GM19452 (cell line): Measurements from ENCODE around the gene DPP7.
A peak's percentile ranks its signal among the peaks of the same experiment; 100 is the strongest.

Experiments used
- ATAC-seq: cut with Tn5 transposase; IDR thresholded peaks from one replicate; pipeline ENCODE4 v1.9.1; 2021; ENCODE audit not compliant: unreplicated experiment

DPP7 gene

DNA sequence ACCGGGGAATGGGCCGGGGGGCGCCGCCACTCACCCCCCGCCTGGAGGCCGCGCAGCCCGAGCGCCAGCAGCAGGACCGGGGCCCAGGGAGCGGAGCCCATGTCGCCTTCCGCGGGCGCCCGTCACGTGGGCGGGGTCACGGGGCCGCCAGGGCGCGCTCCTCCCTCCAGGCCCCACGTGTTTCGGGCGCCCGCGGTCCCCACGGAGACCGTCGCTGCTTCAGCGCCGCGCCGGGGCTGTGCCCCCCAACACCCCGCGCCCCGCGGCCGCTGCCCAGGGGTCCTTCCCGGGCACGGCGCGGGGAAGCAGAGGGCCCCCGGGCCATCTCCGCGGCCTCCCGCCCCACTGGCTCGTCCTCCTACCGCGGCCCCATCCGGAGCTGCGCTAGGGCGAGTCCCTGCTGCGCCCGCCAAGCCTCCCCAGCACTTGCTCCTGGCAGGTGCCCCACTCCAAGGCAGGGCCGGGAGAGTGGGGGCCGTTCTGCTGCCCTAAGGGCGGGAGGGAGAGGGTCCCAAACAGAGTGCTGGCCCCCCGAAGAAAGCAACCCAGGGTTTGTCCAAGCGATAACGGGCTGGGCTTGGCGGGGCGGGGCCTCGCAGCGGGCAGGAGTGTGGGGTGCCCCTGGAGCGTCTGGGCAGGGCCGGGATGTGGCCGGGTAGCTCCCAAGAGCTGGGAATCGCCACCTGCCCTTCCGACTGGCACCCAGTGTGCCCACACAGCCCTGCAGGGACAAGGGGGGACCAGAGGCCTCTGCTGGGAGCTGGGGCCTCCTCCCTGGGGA, at the start of gene DPP7:
Gene DPP7 (minus strand): TSS at position 121 of the 781 bp plus-strand sequence. CDS start 20 bp downstream, at position 101.
- ATAC-seq, result peak; percentile 79

DNA sequence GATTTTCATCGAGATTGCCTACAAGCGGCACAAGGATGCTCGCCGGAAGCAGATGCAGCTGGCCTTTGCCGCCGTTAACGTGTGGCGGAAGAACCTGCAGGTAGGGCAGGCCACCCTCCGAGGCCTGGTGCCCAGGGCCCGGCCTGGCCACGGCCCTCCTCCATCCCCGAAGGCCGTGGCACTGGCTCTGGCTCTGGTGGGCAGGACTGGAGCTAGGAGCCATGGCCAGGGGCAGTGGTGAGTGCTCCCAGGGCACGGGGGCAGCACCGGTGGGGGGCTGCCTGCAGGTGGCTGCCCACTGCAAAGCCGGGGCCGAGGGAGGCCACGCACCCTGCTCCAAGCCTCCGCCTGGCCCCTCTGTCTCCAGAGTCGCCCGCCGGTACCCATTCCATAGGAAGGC, 49.3 kb upstream of the DPP7 start:
- ATAC-seq, result no peak

DNA sequence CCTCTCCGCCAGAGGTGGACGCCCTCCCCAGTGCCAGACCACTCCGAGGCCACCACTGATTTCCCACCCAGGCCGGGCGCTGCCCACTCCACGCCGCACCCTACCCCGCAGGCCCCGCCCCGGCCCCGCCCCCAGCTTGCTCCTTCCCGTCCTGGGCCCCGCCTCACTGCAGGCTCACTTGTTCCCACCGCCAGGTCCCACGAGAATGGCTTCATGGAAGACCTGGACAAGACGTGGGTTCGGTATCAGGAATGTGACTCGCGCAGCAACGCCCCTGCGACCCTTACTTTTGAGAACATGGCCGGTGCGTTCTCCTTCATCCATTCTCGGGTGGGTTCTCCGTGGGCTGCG, 48.8 kb upstream of the DPP7 start:
- ATAC-seq, result no peak

DNA sequence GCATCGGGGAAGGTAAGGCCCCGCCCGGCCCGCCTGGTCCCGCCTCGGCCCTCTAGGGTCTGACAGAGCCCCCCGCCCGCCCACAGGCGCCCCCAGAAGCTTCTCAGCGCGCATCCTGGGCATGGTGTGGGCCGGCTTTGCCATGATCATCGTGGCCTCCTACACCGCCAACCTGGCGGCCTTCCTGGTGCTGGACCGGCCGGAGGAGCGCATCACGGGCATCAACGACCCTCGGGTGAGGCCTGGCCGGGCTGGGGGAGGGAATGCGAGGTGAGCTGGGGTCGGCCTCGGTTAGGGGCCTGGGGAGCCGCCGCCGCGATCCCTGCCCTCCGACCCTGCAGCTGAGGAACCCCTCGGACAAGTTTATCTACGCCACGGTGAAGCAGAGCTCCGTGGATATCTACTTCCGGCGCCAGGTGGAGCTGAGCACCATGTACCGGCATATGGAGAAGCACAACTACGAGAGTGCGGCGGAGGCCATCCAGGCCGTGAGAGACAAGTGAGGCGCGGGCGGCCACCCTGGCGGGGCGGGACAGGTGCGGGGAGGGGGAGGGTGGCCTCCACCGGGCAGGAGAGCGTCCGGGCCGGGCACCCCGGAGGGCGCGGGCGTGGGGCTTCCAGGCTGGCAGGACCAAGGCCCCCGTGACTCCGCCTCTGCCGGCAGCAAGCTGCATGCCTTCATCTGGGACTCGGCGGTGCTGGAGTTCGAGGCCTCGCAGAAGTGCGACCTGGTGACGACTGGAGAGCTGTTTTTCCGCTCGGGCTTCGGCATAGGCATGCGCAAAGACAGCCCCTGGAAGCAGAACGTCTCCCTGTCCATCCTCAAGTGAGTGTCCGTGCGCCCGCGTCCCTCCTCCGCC, 48.2 kb upstream of the DPP7 start:
- no peak for ATAC-seq

DNA sequence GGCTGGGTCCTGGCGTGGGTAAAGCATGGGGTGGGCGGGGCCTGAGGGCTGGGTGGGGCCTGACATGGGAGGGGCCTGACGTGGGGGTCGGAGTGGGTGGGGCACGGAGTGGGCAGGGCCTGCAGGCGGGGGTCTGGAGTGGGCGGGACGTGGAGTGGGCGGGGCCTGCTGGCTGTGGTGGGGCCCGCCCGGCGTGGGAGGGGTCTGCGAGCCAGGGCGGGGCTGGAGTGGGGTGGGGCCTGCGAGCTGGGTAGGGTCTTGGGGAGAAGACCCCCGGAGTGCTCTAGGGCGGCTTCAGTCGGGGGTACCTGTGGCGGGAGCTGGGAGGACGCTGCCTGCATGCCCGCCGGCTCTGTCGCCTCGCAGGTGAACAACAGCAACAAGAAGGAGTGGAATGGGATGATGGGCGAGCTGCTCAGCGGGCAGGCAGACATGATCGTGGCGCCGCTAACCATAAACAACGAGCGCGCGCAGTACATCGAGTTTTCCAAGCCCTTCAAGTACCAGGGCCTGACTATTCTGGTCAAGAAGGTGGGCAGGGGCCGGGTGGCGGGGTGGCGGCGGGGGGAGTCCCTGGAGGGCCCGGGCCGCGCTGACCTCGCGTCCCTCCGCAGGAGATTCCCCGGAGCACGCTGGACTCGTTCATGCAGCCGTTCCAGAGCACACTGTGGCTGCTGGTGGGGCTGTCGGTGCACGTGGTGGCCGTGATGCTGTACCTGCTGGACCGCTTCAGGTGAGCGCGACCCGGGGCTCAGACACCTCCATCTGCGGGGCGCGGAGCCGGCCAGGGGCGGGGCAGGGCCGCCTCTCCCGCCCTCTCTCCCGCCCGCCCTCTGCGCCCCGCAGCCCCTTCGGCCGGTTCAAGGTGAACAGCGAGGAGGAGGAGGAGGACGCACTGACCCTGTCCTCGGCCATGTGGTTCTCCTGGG, 47.3 kb upstream of the DPP7 start:
- no peak for ATAC-seq

DNA sequence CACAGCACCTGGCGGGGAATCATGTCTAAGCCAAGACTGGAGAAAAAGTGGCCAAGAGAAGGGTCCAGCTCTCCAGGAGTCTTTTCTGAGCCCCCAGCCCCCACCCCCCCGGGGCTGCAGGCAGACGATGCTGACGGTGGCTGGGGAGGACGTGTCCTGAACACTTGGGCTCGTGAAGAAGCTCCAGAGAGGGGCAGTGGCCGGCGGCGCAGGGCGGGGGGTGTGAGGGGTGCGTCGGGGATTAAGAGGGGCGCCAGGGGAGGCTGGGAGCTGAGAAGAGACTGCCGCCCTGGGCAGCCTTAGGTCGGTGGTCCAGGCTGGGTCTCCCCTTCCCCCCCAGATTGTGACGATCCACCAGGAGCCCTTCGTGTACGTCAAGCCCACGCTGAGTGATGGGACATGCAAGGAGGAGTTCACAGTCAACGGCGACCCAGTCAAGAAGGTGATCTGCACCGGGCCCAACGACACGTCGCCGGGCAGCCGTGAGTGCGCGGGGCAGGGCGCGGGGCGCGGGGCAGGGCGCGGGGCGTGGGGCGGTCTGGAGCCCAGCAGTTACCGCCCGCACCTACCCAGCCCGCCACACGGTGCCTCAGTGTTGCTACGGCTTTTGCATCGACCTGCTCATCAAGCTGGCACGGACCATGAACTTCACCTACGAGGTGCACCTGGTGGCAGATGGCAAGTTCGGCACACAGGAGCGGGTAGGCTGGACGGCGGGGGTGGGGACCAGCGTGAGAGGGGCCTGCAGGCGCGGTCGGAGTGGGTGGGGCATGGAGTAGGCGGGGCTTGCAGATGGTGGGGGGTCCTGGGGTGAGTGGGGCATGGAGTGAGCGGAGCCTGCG, 46.4 kb upstream of the DPP7 start:
- ATAC-seq, result no peak

DNA sequence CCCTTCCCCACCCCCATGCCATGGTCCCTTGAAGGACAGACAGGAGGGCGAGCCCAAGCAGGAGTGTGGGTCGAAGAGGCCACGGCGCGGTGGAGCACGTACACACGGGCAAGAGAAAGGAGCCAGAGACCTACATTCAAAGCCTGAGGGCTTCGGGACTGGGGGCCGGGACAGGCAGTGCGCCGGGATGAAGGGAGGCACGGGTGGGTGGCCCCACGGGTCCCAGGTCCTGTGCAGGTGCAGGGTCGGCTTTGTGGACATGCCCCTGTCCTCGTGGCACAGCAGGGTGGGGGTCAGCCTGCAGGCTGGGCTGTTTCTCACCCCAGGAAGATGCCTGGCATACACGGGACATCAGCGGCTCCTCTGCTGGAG, 45.5 kb upstream of the DPP7 start:
- no peak for ATAC-seq

DNA sequence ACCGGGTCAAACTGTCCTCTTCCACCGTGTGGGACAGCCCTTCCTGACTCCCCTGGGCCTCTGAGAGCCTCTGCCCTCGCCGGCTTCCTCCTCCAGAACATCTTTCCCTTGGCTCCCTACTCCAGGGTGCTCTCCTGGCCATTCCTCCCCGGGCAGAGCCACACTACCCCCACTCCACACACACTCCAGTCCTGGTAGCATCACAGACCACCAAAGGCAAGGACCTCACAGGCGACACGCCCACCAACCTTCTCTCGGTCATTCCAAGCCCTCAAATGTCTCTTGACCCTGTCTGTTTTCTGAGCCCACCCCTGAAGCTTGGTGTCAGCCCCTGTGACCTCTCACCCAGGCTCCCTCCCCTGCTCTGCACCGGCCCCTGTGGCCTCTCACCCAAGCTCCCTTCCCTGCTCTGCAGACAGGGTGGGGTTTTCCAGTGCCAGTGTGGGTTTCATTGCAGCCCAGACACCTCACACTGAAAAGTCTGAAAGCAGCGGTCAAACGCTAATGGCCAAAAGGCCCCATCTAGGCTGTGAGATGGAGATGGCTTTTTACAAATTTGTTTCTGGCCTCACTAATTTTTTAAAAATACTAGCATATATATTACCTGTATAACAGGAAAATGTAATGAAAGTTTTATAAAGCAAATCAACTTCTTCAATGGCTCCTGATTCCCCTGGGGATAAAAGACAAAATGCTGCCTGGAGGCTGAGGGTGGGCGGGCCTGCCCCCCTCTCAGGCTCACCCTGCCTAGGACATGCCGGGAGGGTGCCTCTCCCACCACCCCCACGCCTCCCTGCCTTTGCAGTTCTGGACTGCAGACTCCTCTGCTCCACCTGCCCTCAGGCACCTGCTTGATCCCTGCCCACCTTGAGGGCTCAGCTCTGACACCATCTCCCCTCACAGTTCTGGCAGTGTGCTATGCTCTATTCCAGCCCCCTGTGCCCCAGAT, 44.8 kb upstream of the DPP7 start:
- ATAC-seq, result no peak

DNA sequence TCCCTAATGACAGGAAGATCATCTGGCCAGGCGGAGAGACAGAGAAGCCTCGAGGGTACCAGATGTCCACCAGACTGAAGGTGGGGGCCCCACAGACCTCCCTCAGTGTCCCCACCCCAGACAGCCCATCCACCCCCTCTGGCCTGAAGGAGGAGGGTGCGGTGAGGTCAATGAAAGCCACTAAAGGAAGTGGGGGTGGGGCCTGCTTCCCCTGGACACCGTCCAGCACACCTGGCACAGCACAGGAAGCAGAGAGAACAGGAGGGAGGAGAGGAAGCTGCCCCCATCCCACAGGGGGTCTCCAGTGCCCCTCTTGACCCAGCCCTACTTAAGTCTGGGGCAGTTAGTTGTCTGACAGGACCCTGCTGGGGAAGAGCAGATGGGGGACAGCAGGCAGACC, 44.1 kb upstream of the DPP7 start:
- ATAC-seq, result no peak

DNA sequence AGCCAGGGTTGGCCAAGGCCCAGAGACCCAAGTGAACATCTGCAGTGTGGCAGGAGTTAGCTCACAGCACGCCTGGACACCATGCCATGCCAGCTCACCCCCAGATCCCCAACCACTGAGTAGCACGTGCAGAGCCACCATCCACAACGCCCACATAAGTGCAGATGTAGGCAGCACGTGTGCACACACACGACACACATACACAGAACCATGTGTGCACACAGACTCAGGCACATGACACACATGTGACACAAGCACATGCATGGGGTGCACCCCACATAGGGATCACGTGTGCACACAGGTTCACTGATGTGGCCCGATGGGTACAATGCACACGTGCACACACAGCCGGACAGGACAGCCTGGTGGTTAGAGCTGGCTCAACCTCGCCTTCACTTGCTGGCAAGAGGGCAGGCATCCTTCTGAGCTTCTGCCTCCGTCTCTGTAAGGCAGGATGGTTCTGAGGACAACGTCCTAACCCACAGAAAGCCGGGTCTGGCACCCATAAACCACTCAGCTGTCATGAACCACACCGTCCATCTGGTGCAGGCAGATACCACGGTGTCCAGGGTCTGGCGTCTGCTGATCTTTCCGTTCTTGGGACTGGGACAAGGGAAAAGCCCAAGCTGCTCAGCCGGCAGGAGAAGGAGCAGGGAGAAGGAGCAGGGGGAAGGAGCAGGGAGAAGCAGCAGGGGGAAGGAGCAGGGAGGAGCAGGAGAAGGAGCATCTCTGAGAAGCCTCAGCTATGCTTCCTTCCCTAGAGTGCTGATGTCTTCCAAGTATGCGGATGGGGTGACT, 43.3 kb upstream of the DPP7 start:
- ATAC-seq, result no peak

DNA sequence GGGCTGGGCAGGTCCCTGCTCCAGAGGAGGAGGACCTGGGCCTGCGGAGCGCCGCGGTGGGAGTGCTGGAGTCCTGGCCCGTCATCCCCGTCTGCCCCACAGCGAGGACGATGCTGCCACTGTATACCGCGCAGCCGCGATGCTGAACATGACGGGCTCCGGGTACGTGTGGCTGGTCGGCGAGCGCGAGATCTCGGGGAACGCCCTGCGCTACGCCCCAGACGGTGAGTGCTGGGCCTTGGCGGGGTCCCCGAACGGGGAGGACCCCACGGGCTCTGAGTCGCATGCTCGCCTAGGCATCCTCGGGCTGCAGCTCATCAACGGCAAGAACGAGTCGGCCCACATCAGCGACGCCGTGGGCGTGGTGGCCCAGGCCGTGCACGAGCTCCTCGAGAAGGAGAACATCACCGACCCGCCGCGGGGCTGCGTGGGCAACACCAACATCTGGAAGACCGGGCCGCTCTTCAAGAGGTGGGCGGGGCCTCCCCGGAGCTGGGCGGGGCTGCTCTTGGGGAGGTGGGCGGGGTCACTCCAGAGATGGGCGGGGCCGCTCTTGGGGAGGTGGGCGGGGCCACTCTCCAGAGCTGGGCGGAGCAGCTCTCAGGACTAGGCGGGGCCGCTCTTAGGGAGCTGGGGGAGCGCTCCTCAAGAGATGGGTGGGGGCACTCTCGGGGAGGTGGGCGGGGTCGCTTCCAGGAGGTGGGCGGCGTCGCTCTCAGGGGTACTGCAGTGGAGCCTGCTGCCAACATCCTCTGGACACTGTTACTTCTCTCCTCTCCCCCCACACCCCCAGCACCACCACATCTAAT, 42.2 kb upstream of the DPP7 start:
- ATAC-seq, result no peak

DNA sequence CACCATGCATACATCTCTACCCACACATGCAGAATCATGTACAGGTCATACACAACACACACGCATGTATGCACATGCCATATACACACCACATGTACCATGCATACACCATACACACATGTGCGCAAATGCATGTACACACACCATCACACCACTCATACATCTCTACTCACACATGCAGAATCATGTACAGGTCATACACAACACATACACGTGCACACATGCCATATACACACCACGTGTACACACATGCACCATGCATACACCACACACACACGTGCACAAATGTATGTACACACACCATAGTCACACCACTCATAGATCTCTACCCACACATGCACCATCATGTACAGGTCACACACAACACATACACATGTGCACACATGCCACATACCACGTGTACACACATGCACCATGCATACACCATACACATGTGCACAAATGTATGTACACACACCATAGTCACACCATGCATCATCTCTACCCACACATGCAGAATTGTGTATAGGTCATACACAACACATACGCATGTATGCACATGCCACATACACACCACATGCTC, 38.4 kb upstream of the DPP7 start:
- ATAC-seq, result no peak

DNA sequence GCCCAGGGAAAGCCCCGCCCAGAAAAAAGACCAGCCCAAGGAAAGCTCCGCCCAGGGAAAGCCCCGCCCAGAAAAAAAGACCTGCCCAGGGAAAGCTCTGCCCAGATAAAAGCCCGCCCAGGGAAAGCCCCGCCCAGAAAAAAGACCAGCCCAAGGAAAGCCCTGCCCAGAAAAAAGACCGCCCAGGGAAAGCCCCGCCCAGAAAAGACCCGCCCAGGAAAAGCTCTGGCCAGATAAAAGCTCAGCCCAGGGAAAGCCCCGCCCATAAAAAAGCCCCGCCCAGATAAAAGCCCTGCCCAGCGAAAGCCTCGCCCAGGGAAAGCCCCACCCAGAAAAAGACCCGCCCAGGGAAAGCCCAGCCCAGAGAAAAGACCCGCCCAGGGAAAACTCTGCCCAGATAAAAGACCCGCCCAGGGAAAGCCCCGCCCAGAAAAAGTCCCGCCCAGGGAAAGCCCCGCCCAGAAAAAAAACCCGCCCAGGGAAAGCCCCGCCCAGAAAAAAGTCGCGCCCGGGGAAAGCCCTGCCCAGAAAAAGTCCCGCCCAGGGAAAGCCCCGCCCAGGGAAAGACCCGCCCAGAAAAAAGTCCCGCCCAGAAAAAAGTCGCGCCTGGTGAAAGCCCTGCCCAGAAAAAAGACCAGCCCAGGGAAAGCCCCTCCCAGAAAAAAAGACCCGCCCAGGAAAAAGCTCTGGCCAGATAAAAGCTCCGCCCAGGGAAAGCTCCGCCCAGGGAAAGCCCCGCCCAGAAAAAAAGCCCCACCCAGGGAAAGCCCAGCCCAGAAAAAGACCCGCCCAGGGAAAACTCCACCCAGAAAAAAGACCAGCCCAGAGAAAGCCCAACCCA, 36.3 kb upstream of the DPP7 start:
- peak; percentile 48 for ATAC-seq

DNA sequence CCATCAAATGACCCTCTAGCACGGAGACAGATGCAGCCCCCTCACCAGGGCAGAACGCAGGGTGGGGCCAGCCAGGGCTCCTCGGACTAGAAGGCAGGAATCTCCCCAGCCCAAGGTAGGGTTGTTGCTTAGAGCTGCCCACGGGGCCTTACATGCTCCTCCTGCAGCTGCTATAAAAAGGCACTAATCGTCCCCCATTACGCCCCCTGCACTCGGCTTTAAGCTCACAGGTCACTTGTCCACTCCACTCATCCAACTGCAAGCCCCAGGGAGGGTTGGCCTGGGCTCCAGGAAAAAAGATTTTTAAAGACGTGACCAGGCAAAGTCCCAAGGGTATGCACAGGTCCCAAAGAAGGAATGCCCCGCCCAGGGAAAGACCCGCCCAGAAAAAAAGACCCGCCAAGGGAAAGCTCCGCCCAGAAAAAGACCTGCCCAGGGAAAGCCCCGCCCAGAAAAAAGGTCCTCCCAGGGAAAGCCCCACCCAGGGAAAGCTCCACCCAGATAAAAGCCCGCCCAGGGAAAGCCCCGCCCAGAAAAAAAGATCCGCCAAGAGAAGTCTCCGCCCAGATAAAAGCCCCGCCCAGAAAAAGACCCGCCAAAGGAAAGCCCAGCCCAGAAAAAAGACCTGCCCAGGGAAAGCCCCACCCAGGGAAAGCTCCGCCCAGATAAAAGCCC, 35.5 kb upstream of the DPP7 start:
- peak; percentile 19 for ATAC-seq

DNA sequence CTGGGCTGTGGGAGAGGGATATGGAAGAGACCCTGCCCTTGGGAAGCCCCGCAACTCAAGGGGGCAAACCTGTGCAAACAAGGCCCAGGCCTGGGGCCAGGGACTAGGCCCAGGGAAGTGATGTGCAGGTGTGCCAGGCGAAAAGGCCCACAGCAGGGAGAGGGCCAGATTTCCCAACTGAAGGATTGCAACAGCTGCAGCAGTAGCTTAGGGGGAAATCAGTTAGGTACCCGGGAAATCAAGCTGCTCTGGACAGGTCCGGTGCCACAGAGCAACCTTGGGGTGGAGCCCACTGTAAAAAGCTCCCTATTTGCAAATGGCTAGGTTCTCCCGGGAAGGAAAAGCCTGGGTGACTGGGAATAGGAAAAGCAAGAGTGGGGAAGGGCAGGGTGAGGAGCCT, 34.8 kb upstream of the DPP7 start:
- ATAC-seq, result no peak

DNA sequence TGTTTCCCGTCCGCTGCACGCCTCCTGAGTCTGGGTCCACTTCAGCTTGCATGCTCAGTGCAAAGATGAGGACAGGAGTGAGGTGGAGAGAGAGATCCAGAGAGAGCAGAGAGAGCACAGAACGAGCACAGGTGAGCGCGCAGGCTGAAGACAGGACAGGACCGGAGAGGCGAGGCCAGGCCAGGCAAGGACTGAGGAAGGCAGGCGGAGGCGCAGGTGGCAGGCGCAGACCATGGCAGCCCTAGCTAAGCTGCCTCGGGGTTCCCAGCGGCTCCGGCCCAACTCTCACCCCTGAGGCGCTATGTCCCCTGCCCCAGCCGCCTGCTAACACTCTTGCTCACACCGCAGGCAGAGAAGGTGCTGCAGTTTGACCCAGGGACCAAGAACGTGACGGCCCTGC, 34.1 kb upstream of the DPP7 start:
- no peak for ATAC-seq
